RWPE2 (cell line): ENCODE results near the gene VRK3.

Experiments used
- ATAC-seq: fragments of 200-7000 bp; cut with Tn5 transposase; 3 replicates; pipeline ENCODE4 v1.9.1; 2021; ENCODE audit warnings: low read depth
- DNase-seq: peaks from one replicate; pipeline ENCODE4 v3.0.0-alpha.2; 2020; ENCODE audit warnings: low spot score
- H3K27ac ChIP-seq: fragments of 450-650 bp; 2 replicates; pipeline ENCODE4 v1.5.1; 2017; ENCODE audit warnings: mild to moderate bottlenecking; ENCODE audit not compliant: poor library complexity, severe bottlenecking
- H3K27me3 ChIP-seq: fragments of 250-450 bp; sonication (Bioruptor Pico); 2 replicates; pipeline ENCODE4 v1.5.1; 2021; ENCODE audit warnings: mild to moderate bottlenecking, moderate library complexity; ENCODE audit not compliant: insufficient read depth, poor library complexity, severe bottlenecking
- H3K36me3 ChIP-seq: fragments of 250-450 bp; sonication (Bioruptor Pico); 2 replicates; pipeline ENCODE4 v1.5.1; 2020; ENCODE audit warnings: low read depth, mild to moderate bottlenecking, moderate library complexity
- H3K4me1 ChIP-seq: fragments of 250-450 bp; sonication (Bioruptor Pico); 2 replicates; pipeline ENCODE4 v1.5.1; 2021; ENCODE audit warnings: mild to moderate bottlenecking, moderate library complexity; ENCODE audit not compliant: insufficient read depth, poor library complexity, severe bottlenecking
- H3K4me3 ChIP-seq: fragments of 250-450 bp; sonication (Bioruptor Pico); 2 replicates; pipeline ENCODE4 v1.5.1; 2021; ENCODE audit warnings: mild to moderate bottlenecking, moderate library complexity; ENCODE audit not compliant: severe bottlenecking
- H3K9me3 ChIP-seq: fragments of 250-450 bp; sonication (Bioruptor Pico); 2 replicates; pipeline ENCODE4 v1.5.1; 2021; ENCODE audit warnings: mild to moderate bottlenecking, moderate library complexity; ENCODE audit not compliant: severe bottlenecking
- CTCF ChIP-seq: fragments of 450-650 bp; IDR thresholded peaks from one replicate; pipeline ENCODE4 v1.5.1; 2017; ENCODE audit warnings: mild to moderate bottlenecking, moderate library complexity; ENCODE audit not compliant: poor library complexity, severe bottlenecking

Gene VRK3

GRCh38 chr19:50007170-50007569, 18.0 kb downstream of the VRK3 start:
- H3K27ac ChIP-seq, result no peak overlapping the region
- H3K4me3 ChIP-seq, result no peak overlapping the region
- H3K4me1 ChIP-seq, result peaks cover 15% of the 10 kb centered on the region
- no peak for TF ChIP-seq CTCF
- no peak for DNase-seq
- no peaks in the 10 kb centered on the region for H3K27me3 ChIP-seq
- no peak for ATAC-seq
- H3K9me3 ChIP-seq, result no peaks in the 10 kb centered on the region
- peaks cover 56% of the 10 kb centered on the region for H3K36me3 ChIP-seq

- TF ChIP-seq CTCF, result no peak
- no peak for DNase-seq
These were observed 19.7 kb downstream of the VRK3 start for GRCh38 chr19:50005428-50005827.

GRCh38 chr19:50003810-50004419, 21.3 kb downstream of the VRK3 start:
- Histone ChIP-seq H3K36me3 (peaks cover 63% of the 10 kb centered on the region), H3K27me3 (no peaks in the 10 kb centered on the region), H3K4me1 (peaks cover 11% of the 10 kb centered on the region), H3K4me3 (no peak overlapping the region), H3K27ac (peak overlapping the region; percentile 32), H3K9me3 (no peaks in the 10 kb centered on the region)
- TF ChIP-seq CTCF, result no peak
- DNase-seq (no peak), ATAC-seq (peak; percentile 98)

More at GRCh38 chr19:50005428-50005827, 19.7 kb downstream of the VRK3 start:
- no peaks in the 10 kb centered on the region for H3K27me3 ChIP-seq
- H3K36me3 ChIP-seq, result peaks cover 60% of the 10 kb centered on the region
- no peaks in the 10 kb centered on the region for H3K9me3 ChIP-seq
- H3K4me1 ChIP-seq, result peaks cover 15% of the 10 kb centered on the region
- H3K27ac ChIP-seq, result no peak overlapping the region
- ATAC-seq, result no peak
- H3K4me3 ChIP-seq, result no peak overlapping the region

- ATAC-seq, result no peak
- Histone ChIP-seq H3K27ac (no peak overlapping the region), H3K27me3 (no peaks in the 10 kb centered on the region), H3K9me3 (no peaks in the 10 kb centered on the region), H3K4me3 (no peak overlapping the region), H3K4me1 (peaks cover 11% of the 10 kb centered on the region), H3K36me3 (peaks cover 63% of the 10 kb centered on the region)
- no peak for DNase-seq
- TF ChIP-seq CTCF, result no peak
These were observed 21.9 kb downstream of the VRK3 start for GRCh38 chr19:50003254-50003788.

GRCh38 chr19:50002386-50002960, 22.7 kb downstream of the VRK3 start:
- no peak for TF ChIP-seq CTCF
- no peak for ATAC-seq

More at GRCh38 chr19:50002386-50002960, 22.7 kb downstream of the VRK3 start:
- H3K27me3 ChIP-seq, result no peaks in the 10 kb centered on the region
- DNase-seq, result no peak
- no peaks in the 10 kb centered on the region for H3K9me3 ChIP-seq
- H3K4me1 ChIP-seq, result peaks cover 11% of the 10 kb centered on the region
- peaks cover 61% of the 10 kb centered on the region for H3K36me3 ChIP-seq
- no peak overlapping the region for H3K27ac ChIP-seq
- H3K4me3 ChIP-seq, result no peak overlapping the region
